HFF-Myc (cell line): ENCODE data around the gene MAPK8IP1.
A peak's percentile ranks its signal among the peaks of the same experiment; 100 is the strongest.

Experiments used
- DNase-seq: peaks from one replicate; pipeline ENCODE4 v3.0.0-alpha.2; 2011; ENCODE audit warnings: low read depth; ENCODE audit errors: extremely low read depth
- H3K4me3 ChIP-seq: replicated peaks from 2 replicates; pipeline ENCODE4 v1.5.1; 2011; ENCODE audit warnings: low read depth, mild to moderate bottlenecking, control low read depth, low read length
- CTCF ChIP-seq: IDR thresholded peaks from 2 replicates; pipeline ENCODE4 v1.5.1; 2012; ENCODE audit warnings: mild to moderate bottlenecking, low read depth, low read length, control low read depth; ENCODE audit errors: missing control alignments

MAPK8IP1 gene

GRCh38 chr11:45917286-45917622 lies 31.8 kb downstream of the MAPK8IP1 start:
- no peak for DNase-seq
- no peak for TF ChIP-seq CTCF
- H3K4me3 ChIP-seq, result peak overlapping the region; percentile 95

- peak; percentile 96 for DNase-seq
- H3K4me3 ChIP-seq, result peak within 1 kb of the TSS; percentile 95
- no peak for TF ChIP-seq CTCF
Measured at GRCh38 chr11:45917623-45918330, 32.3 kb downstream of the MAPK8IP1 start, which contains the start of gene PEX16. Gene PEX16, minus strand, starts transcription at chr11:45917877. Its CDS starts 66 bp downstream, at chr11:45917811.

GRCh38 chr11:45918331-45918941 lies 33.0 kb downstream of the MAPK8IP1 start:
- peak overlapping the region; percentile 95 for H3K4me3 ChIP-seq
- no peak for TF ChIP-seq CTCF
- DNase-seq, result peak; percentile 19

- no peak for DNase-seq
- peak overlapping the region; percentile 95 for H3K4me3 ChIP-seq
- TF ChIP-seq CTCF, result no peak
Measured at GRCh38 chr11:45918962-45919675, 33.7 kb downstream of the MAPK8IP1 start.

- no peak overlapping the region for H3K4me3 ChIP-seq
- no peak for TF ChIP-seq CTCF
- no peak for DNase-seq
Measured at GRCh38 chr11:45919806-45920530, 34.5 kb downstream of the MAPK8IP1 start.
